Stimulated activated CD8-positive, alpha-beta memory T cell treated with anti-CD3 and anti-CD28 coated beads, Interleukin-12 subunit alpha, Interleukin-12 subunit beta, amount 100 ng/mL, for 4 hours (primary cell): ENCODE results near the gene INSIG1.

Experiments
- DNase-seq: peaks from one replicate; pipeline ENCODE4 v3.0.0-alpha.2; 2020; ENCODE audit warnings: low read depth

Gene INSIG1

DNA sequence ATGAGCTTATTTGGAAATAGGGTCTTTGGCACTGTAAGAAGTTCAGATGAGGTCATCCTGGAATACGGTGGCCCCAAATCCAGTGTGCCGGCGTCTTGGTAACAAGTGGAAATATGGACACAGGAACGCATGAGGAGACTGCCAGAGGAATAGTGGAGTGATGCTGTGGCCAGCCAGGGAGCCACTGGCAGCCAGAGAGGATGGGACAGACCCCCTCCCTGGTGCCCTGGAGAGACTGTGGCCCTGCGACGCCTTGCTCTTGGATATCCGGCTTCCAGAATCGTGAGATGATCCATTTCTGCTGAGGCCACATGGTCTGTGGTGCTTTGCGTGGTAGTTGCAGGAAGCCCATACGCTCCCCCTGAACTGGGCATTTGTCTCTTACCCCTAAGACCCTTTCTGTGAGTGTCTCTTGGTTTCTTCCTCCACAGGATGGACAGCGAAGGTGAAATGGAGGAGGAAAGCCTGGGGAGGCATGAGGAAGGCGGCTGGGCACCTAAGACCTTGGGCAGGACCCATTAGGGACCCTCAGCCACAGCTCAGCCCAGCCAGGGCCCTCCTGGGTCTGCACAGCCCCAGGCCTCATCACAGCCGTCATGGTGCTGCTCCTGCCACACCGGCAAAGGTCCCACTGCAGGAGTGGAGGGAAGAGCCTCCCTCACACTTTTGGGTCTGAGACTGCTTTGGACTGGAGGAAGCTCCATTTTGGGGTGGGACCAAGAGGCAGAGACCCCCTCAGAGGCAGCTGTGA lies 53.6 kb downstream of the INSIG1 start:
- DNase-seq, result no peak

DNA sequence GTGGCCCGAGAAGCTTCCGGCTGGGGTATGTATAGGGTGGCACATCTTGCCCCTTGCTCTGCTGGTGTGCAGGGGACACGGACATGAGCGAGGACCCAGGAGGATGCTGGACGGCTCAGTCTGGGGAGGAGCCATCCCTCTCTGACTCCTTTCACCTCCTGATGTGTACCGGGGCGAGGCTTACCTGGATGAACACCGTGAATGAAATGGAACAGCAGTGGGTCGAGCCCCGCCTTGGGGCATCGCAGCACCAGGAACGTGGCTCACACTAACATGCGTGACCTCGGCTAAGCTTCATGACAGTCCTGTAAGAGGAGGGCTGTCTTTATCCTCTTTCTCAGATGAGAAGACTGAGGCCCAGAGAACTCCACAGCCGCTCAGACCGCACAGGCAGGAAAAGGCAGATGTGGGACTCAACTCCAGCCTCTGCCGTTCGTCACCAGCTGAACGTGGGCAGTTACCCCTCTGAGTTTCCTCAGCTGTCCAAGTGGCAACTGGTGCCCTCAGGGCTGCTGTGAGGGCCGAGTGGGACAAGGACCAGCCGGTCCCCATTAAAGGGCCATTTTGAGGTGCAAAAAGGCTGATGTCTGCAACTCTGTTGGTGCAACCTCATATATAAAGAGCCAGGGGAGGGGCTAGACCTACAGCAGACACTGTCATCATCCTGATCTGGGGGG lies 54.5 kb downstream of the INSIG1 start:
- no peak for DNase-seq

DNA sequence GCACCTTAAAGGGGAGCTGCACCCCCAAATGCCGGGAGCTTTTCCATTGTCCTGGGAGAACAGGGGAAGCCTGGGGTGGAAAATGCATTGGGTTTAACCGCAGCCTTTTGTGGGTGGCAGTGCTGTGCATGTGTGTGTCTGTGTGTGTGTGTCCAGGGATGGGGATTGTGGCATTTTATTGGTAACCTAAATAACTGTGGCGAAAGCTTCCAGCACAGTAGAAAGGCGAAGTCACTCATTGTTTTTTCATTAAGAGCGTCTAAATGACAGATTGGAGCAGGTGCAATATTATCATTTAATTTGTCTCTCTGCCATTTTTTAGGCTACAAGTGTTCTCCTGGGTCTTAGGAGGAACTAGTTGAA lies 55.1 kb downstream of the INSIG1 start:
- no peak for DNase-seq

DNA sequence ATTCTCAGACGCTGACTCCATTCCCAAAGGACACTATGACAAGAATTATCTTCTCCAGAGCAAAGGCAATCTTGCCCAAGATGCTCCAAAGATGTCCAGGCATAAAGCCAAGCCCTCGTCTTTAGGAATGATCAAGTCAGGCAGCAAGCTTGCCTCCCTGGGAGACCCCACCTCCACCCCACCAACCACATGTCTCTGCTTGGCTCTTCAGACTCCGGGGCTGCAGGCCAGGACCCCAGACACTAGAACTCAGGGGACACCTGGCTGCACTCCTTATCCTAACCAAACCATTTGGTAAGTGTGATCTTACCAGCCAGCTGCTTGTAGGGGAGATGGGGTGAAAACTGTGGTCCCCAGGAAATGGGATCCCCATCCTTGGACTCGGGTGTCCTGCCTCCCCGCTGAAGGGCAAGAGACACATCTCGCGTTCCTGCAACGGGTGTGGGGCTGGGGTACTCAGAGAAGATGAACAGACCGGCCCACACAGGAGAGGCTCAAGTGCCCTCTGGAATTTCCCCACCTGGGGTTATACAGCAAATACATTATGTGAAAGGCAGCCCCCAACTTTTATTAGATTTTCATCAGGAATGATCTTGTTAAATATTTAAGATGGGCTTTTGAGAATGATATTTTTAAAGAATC lies 55.7 kb downstream of the INSIG1 start:
- no peak for DNase-seq

DNA sequence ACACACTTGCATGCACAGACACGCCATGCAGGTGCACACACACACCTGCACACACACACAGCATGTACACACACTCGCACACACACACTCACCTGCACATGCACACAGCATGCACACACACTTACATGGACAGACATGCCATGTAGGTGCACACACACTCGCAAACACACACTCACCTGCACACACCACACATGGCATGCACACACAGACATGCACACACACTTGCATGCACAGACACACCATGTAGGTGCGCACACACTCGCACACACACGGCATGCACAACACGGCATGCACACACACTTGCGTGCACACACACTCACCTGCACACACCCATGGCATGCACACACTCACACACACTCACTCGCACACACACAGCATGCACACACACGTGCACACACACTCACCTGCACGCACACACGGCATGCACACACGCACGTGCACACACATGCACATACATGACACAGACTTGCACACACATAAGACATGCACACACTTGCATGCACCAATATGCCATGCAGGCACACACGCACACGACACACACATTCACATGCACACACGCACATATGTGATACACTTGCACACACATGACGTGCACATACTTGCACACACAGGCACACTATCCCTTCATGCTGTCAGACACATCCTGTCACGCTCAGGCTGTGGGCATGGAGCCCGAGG lies 56.8 kb downstream of the INSIG1 start:
- no peak for DNase-seq

DNA sequence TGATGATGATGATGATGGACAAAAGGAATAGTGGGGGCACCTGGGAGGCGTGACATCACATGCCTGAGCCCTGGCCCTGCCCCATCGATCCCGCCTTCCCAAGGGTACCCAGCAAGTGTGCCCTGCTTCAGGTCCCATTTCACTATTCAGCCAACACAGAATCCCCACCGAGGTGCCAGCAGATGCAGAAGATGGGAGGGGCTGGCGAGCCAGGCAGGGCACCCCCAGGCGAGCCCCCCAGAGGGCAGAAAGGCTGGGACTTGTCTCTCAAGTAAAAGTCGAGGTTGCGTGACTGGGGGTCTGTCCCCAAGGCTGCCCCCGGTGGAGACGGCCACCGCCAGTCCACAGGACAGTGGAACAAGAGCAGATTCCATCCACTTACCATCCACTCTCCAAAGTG lies 57.5 kb downstream of the INSIG1 start:
- DNase-seq, result no peak

DNA sequence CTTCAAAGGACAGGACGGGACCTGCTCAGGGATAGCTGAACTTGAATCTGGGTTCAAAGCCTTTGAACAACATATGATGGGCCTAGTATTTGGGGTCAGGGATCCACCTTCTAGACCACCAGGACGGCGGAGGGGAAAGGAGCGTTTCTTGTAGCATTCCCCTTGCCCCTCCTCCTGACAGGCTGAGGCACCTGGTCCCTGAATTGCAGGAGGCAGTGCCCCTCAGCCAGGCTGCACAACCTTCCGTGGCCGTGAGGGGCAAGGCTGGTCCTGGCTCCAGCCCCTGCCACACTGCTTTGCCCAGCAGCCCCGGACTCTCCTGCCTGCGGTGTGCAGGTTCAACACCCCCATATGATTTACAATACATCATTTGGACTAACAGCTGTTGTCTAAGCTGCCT lies 58.1 kb downstream of the INSIG1 start:
- no peak for DNase-seq

DNA sequence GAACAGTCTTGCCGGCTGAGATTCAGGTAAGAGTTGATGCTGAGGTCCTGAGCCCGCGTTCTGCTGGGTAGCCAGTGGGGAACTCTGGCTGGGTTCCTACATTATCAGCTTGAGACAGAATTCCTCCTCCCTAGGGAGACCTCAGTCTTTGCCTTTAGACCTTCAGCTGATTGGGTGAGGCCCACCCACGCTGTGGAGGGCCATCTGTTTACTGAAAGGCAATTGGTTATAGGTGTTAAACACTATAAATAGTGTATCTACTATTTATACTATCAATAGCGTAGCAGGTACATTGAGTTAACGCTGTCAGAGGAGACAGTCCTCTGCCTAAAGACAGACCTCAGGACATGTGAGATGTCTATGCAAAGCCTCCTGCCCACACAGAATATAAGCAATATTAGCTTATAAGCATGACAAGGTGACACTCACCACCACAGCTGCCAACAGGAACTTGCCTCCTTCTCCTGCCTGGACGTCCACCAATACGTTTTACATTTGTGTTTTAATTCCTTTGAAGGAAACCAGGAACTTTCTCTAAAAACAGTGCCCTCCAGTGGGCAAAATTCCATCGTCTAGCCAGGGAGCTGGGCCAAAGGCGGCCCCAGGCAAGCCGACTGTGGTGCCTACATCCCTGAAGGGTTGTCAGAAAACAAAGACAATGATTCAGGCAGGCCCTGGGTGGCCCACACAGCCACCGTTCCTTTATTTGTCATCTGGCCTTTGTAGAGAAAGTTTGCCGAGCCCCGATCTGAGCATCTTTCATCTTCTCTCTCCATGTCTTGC lies 58.8 kb downstream of the INSIG1 start:
- no peak for DNase-seq

DNA sequence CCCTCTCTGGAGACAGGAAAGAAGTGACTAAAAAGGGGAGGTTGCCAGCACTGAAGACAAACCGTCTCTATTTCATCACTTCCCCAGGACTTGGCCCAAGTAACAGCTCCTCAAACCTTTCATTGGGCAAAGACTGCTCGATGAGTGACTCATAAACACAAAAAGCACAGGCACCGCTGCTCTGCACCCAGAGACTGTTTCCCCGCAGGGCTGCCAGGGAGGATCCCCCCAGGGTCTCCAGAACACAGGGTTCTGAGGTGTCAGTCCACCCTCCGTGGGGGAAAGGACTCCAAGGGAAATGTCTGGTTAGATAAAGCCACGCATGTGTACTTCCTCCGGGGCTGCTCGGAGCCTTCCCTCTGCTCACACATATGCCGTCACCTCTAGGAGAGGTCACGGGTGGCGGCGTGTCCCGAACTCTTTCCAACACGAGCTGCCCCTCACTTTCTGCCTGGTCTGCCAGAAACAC lies 59.9 kb downstream of the INSIG1 start:
- DNase-seq, result no peak

DNA sequence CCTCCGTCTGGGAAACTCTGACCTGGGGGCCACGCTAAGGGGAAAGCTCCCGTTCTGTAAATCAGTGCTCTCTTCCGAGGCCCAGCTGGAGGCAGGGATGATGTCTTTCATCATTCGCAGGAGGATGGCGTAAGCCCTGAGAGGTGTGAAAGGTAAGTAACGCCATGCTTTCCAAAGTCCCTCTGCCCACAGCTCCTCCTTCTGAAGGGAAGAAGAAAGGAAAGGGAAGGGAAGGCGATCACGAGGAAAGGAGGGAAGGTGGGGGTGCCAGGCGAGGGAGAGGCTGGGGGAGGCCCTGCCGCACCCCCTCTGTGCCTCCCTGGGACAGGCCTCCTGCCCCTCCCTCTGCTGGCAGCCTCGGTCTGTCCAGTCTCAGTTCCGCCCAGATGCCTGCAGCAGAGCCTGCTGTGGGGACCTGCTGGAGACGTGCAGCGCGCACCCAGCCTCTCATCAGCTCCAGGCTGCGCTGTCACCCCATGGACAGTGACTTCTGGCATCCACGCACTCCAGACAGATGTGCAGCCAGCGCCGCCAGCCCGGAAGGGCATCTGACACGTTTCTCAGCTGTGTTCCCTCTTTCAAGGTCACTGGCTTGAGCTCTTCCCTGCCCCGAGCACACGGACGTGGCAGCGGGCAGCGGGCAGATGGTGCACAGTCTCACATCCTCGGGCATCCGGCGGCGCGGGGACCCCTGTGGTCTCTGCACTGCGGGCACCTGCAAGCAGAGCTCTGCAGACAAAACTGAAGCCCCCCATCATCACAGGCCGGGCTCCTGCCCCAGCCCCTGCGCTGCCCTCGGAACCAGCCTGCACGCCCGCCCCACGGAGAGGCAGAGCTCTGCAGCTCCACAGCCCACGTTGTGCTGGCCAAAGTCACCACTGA lies 60.6 kb downstream of the INSIG1 start:
- no peak for DNase-seq

DNA sequence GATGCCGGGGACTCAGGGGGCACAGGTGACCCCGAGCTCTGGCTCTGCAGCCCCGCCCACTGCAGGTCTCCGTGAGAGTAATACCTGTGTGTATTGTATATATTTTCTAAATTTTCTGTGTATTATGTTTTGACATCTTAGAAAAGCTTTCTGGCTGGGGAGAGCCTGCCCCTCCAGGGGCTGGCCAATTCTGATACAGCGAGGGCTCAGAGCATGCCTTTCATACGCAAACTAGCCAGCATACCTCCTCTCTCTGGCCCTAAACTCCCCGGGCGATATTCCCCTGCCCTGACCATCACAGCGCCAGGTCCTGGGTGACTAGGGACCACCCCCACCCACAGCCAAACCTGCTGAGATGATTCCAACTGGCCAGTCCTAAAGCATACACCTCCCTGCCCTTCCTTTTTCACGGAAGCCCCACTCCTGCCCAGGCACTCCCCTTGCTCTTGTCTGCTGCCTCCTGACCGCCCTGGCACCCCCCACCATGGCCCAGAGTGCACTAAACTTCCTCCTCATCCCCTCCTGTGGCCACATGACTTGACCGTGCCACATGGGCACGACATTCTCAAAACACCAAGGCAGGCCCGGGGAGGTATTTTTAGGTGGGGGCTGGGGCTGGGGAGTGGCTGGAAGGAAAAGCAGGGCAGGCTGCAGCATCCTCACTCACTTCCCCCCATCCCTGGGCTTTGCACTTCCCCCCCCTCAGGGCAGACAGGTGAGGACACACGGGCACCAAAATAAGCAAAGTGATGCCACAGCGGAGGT lies 61.5 kb downstream of the INSIG1 start:
- no peak for DNase-seq
